ENCODE measurements around the gene PRPSAP2.

DNA sequence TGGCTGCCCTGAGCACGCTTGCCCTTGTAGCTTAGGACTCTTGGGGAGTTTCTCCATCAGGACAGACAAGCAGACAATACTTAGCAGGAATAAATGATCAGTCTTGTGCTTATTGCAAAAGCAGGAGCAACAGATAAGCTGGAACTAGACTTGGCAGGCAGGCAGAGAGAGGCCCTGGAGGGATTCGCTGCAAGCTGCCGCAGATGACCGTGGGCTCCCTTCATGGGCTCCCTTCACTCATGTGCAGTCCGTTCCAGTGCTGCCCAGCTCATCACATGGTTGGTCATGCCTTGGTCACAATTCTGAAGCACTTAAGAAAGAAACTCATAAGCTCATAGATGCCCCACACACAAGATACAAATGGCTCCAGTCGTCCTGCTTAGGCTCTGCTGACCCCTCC lies 91.6 kb downstream of the PRPSAP2 start:
- TF ChIP-seq, protein P1, sequence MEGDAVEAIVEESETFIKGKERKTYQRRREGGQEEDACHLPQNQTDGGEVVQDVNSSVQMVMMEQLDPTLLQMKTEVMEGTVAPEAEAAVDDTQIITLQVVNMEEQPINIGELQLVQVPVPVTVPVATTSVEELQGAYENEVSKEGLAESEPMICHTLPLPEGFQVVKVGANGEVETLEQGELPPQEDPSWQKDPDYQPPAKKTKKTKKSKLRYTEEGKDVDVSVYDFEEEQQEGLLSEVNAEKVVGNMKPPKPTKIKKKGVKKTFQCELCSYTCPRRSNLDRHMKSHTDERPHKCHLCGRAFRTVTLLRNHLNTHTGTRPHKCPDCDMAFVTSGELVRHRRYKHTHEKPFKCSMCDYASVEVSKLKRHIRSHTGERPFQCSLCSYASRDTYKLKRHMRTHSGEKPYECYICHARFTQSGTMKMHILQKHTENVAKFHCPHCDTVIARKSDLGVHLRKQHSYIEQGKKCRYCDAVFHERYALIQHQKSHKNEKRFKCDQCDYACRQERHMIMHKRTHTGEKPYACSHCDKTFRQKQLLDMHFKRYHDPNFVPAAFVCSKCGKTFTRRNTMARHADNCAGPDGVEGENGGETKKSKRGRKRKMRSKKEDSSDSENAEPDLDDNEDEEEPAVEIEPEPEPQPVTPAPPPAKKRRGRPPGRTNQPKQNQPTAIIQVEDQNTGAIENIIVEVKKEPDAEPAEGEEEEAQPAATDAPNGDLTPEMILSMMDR (IDR thresholded peaks at IDR 0.05 in 2 of 3, conservative IDR thresholded peaks at IDR 0.05 in 1 of 3; ENCODE audit: borderline replicate concordance in 1 of 3, insufficient read depth in 1 of 3, low read depth in 2 of 3, low read length in 2 of 3), result no peak
- TF ChIP-seq EZH2 (IDR thresholded peaks at IDR 0.05), result no peak
- TF ChIP-seq POLR2AphosphoS5 (IDR thresholded peaks at IDR 0.05; ENCODE audit: low read depth, low read length), result no peak
- no peak for TF ChIP-seq POLR2A (IDR thresholded peaks at IDR 0.05; ENCODE audit: borderline replicate concordance, extremely low read depth, insufficient read depth, insufficient read length)
- no peak for TF ChIP-seq MAX (IDR thresholded peaks at IDR 0.05)
- no peak for TF ChIP-seq RAD21 (IDR thresholded peaks at IDR 0.05; ENCODE audit: low read depth)
- TF ChIP-seq ZBTB33 (IDR thresholded peaks at IDR 0.05; ENCODE audit: extremely low read depth, insufficient replicate concordance, low read length), result no peak
- TF ChIP-seq, protein P2, sequence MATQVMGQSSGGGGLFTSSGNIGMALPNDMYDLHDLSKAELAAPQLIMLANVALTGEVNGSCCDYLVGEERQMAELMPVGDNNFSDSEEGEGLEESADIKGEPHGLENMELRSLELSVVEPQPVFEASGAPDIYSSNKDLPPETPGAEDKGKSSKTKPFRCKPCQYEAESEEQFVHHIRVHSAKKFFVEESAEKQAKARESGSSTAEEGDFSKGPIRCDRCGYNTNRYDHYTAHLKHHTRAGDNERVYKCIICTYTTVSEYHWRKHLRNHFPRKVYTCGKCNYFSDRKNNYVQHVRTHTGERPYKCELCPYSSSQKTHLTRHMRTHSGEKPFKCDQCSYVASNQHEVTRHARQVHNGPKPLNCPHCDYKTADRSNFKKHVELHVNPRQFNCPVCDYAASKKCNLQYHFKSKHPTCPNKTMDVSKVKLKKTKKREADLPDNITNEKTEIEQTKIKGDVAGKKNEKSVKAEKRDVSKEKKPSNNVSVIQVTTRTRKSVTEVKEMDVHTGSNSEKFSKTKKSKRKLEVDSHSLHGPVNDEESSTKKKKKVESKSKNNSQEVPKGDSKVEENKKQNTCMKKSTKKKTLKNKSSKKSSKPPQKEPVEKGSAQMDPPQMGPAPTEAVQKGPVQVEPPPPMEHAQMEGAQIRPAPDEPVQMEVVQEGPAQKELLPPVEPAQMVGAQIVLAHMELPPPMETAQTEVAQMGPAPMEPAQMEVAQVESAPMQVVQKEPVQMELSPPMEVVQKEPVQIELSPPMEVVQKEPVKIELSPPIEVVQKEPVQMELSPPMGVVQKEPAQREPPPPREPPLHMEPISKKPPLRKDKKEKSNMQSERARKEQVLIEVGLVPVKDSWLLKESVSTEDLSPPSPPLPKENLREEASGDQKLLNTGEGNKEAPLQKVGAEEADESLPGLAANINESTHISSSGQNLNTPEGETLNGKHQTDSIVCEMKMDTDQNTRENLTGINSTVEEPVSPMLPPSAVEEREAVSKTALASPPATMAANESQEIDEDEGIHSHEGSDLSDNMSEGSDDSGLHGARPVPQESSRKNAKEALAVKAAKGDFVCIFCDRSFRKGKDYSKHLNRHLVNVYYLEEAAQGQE (IDR thresholded peaks at IDR 0.05; ENCODE audit: low read depth), result no peak
- no peak for TF ChIP-seq SP1 (IDR thresholded peaks at IDR 0.05; ENCODE audit: low read depth)
- no peak for TF ChIP-seq YY1 (IDR thresholded peaks at IDR 0.05; ENCODE audit: extremely low read depth, insufficient replicate concordance, low read depth, low read length)
- no peak for TF ChIP-seq EGR1 (IDR thresholded peaks at IDR 0.05; ENCODE audit: low read depth)
- TF ChIP-seq SIN3A (IDR thresholded peaks at IDR 0.05; ENCODE audit: low read depth), result no peak
- TF ChIP-seq ZNF274 (IDR thresholded peaks at IDR 0.05; ENCODE audit: low read depth, low read length), result no peak
- TF ChIP-seq ELF1 (IDR thresholded peaks at IDR 0.05; ENCODE audit: borderline replicate concordance, low read depth), result no peak

Measured in HCT116 (cell line).